Measurements from ENCODE around the gene COX8C. TPM values are rescaled to one million over a fixed set of nuclear protein-coding genes. Genes with fewer than 3 reads are reported as not detected.

COX8C gene
- total RNA-seq, 2 experiments from 2014 or later, result not detected

DNA sequence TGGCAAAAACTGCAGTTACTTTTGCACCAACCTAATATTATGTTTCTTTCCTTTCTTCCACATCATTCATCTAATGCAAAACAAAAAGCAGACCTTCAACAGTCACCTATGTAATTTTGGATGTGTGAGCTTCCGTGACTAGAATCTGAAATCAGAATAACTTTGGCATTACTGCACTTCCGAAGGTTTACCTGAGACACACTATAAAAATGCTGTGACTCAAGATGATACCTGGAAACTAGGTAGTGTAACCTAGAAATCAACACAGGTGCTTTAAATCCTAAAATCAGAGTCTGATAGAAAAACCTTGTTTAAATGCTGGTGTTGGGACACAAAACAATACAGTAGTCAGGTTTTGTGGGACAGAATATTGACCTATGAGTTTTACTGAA, 16.4 kb upstream of the COX8C start:
- Histone ChIP-seq H3K4me1 (ENCODE audit: insufficient read depth, low read length, poor library complexity, severe bottlenecking) (peaks cover 34% of the 10 kb centered on the region), H3K36me3 (ENCODE audit: insufficient read depth, low read length) (peaks cover 3% of the 10 kb centered on the region; the same call in 1 of the 2 replicates), H3K79me2 (ENCODE audit: insufficient read depth, low read depth, low read length) (peaks cover 79% of the 10 kb centered on the region), H4K20me1 (ENCODE audit: insufficient read depth, low read length) (peaks cover 21% of the 10 kb centered on the region), H3K4me3 (ENCODE audit: low read depth, low read length, poor library complexity, severe bottlenecking) (no peak overlapping the region), H3K4me2 (ENCODE audit: low read length) (peak overlapping the region; percentile 78), H2AFZ (ENCODE audit: low read length) (no peak overlapping the region), H3K9me3 (ENCODE audit: low read length) (0 out of 2 replicates have a peak, but pooled peaks cover 4% of the 10 kb centered on the region), H3K9me2 (ENCODE audit: insufficient read depth, low read length) (no peaks in the 10 kb centered on the region), H3K27ac (ENCODE audit: low read depth, low read length, poor library complexity, severe bottlenecking) (no peak overlapping the region)
- DNase-seq (ENCODE audit: low spot score), result no peak
- no peak for TF ChIP-seq EZH2phosphoT487 (IDR thresholded peaks at IDR 0.05; ENCODE audit: borderline replicate concordance, low read depth, low read length)
- TF ChIP-seq, protein P1, sequence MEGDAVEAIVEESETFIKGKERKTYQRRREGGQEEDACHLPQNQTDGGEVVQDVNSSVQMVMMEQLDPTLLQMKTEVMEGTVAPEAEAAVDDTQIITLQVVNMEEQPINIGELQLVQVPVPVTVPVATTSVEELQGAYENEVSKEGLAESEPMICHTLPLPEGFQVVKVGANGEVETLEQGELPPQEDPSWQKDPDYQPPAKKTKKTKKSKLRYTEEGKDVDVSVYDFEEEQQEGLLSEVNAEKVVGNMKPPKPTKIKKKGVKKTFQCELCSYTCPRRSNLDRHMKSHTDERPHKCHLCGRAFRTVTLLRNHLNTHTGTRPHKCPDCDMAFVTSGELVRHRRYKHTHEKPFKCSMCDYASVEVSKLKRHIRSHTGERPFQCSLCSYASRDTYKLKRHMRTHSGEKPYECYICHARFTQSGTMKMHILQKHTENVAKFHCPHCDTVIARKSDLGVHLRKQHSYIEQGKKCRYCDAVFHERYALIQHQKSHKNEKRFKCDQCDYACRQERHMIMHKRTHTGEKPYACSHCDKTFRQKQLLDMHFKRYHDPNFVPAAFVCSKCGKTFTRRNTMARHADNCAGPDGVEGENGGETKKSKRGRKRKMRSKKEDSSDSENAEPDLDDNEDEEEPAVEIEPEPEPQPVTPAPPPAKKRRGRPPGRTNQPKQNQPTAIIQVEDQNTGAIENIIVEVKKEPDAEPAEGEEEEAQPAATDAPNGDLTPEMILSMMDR (conservative IDR thresholded peaks at IDR 0.05; ENCODE audit: low read length), result no peak
- no TSS peak for BruUV-seq (replicated peaks)
- intact Hi-C loops (cut with micrococcal nuclease; ENCODE audit: unreplicated experiment), result loop anchor here (10.0 kb wide), 1 partner anchor 216 kb away; the partner anchor contains the start of gene ITPK1
- ChIA-PET POLR2A (interaction anchor here (0.5 to 0.8 kb wide), 2 partner anchors 21 to 81 kb away, joined by 4 to 6 read pairs; no protein-coding TSS in a partner anchor), CTCF (ENCODE audit: unreplicated experiment) (no interaction called here)

DNA sequence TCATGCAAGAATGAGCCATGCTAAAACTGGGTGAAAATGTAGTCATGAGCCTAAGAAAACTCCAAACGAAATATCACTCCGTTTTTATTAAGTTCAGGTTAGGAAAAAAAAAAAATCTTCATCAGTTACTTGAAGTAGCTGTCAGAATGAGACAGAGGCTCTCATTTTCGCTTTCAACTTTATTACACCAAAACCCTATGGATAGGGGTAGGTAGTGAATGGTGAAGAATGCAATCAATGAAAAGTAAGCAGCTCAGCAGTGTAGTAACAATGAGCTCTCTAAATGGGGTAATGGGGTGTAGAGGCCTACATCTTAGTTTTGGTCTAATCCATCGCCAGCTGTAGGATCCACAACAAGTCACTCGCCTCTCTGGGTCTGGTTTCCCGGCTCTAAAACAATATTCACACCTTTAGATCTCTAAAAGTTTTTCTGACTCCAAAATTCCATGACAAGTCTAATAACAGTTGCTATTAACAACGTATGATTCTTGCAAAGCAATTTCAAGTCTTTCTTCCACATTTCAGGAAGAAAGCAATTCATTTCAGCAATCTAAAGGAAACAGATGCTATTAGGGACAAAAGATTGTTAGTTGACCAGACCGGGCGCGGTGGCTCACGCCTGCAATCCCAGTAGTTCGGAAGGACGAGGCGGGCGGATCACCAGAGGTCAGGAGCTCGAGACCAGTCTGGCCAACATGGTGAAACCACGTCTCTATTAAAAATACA, 15.8 kb upstream of the COX8C start:
- Histone ChIP-seq H3K9me2 (ENCODE audit: insufficient read depth, low read length) (no peaks in the 10 kb centered on the region), H3K4me2 (ENCODE audit: low read length) (peak overlapping the region; percentile 78), H3K4me1 (ENCODE audit: insufficient read depth, low read length, poor library complexity, severe bottlenecking) (peaks cover 34% of the 10 kb centered on the region), H3K36me3 (ENCODE audit: insufficient read depth, low read length) (peaks cover 3% of the 10 kb centered on the region; the same call in 1 of the 2 replicates), H3K9me3 (ENCODE audit: low read length) (0 out of 2 replicates have a peak, but pooled peaks cover 4% of the 10 kb centered on the region), H2AFZ (ENCODE audit: low read length) (no peak overlapping the region), H3K79me2 (ENCODE audit: insufficient read depth, low read depth, low read length) (peaks cover 73% of the 10 kb centered on the region), H3K4me3 (ENCODE audit: low read depth, low read length, poor library complexity, severe bottlenecking) (peak overlapping the region; percentile 75), H3K27ac (ENCODE audit: low read depth, low read length, poor library complexity, severe bottlenecking) (no peak overlapping the region), H4K20me1 (ENCODE audit: insufficient read depth, low read length) (peaks cover 21% of the 10 kb centered on the region)
- no peak for TF ChIP-seq EZH2phosphoT487 (IDR thresholded peaks at IDR 0.05; ENCODE audit: borderline replicate concordance, low read depth, low read length)
- TF ChIP-seq, protein P1 (conservative IDR thresholded peaks at IDR 0.05; ENCODE audit: low read length), result no peak
- POLR2A ChIA-PET, result interaction anchor here (0.5 to 1.5 kb wide), 2 partner anchors 9 to 82 kb away, joined by 4 to 5 read pairs; no protein-coding TSS in a partner anchor
- intact Hi-C loops (cut with micrococcal nuclease; ENCODE audit: unreplicated experiment), result loop anchor here (10.0 kb wide), 1 partner anchor 216 kb away; the partner anchor contains the start of gene ITPK1
- DNase-seq (ENCODE audit: low spot score), result no peak
- no TSS peak for BruUV-seq (replicated peaks)
- CTCF ChIA-PET (ENCODE audit: unreplicated experiment), result no interaction called here
